Measurements from ENCODE around the gene RTCA. TPM values are rescaled to one million over a fixed set of nuclear protein-coding genes. Genes with fewer than 3 reads are reported as not detected.
A peak's percentile ranks its signal among the peaks of the same experiment; 100 is the strongest.
"Not testable (repeated sequence)": the region's sequence is repeated elsewhere in the genome, so short reads cannot be mapped to it uniquely, and the experiment has no call there.

RTCA gene
- 46.2 TPM for total RNA-seq
- long read RNA-seq, transcript RTCA-203 (11 exons, 2,535 nt) = major isoform, 24 of 30 reads
- long read RNA-seq, partial matches to known transcripts = 2 of 30 reads
- long read RNA-seq, other reads (novel, unspliced or antisense) = 2 of 30 reads

DNA sequence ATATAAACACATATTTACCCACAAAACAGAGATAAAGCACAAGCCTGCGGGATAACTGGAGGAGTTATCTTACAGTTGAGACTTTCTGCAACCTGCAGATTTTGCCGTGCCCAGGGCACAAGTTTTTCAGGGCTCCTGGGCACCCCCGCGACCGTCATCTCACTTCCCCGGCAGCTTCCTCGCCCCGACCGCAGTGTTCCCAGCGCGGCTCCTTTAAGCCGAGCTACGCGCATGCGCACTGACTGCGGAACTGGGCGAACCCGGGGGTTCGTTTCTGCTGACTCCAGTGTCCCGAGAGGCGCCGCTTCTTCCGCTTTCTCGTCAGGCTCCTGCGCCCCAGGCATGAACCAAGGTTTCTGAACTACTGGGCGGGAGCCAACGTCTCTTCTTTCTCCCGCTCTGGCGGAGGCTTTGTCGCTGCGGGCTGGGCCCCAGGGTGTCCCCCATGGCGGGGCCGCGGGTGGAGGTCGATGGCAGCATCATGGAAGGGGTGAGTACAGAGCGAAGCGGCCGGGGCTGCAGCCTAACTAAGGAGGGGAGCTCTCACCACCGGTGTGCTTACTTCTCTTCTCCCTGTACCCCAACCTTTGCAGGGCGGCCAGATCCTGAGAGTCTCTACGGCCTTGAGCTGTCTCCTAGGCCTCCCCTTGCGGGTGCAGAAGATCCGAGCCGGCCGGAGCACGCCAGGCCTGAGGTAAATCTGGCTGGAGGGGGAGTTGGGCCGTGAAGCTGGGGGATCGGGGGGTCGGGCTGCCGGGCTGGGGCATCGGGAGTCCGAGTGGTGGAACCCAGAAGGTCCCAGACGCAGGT is at the start of gene RTCA:
TSS of gene RTCA (plus strand) at position 286 of the 810 bp plus-strand sequence. CDS start at position 446, 160 bp downstream.
- DNase-seq (ENCODE audit: missing footprints) (peak; percentile 100), ATAC-seq (peak; percentile 99)
- intact Hi-C loops (cut with DNase I) = loop anchor here (5.0 kb wide), 3 partner anchors 86 to 134 kb away; partner anchors contain the start of genes CDC14A, LRRC39, SASS6 and TRMT13

DNA sequence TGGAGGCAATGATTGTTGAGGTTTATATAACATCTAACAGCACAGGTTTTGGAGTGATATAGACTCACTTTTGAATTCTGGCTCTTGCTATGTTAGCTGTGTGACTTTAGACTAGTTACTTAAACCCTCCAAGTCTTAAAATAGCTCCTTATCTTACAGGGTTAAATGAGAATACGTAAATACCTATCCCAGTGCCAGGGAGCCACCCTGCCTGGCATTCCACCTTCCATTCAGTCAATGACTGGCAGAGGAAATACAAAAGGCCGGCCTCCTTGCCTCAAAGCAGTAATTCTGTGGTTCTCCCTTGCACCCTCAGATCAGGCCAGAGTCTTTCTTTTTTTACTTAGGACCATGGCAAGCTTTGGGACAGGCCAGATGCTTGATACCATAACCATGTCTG is 48.2 kb upstream of the RTCA start:
- peak; percentile 89 for ATAC-seq
- intact Hi-C loops (cut with DNase I) = loop anchor here (5.0 kb wide), 1 partner anchor 41 kb away; the partner anchor contains the start of gene LRRC39

DNA sequence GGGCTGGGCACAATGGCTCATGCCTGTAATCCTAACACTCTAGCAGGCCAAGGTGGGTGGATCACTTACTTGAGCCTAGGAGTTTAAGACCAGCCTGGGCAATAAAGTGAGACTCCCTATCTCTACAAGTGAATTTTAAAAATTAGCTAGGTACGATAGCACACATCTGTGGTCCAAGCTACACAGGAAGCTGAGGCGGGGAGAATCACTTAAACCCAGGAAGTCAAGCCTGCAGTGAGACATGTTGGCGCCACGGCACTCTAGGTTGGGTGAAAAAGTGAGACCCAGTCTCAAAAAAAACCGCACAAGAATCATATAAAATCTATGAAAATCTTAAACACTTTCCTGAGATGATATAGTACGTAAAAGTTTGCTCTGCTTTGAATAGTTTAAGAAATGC is 46.6 kb upstream of the RTCA start:
- intact Hi-C loops (cut with DNase I) = loop anchor here (5.0 kb wide), 1 partner anchor 42 kb away; the partner anchor contains the start of gene LRRC39
- no peak for ATAC-seq
- no peak for DNase-seq (ENCODE audit: missing footprints)

More for the DNA sequence above, 48.2 kb upstream of the RTCA start:
- DNase-seq (ENCODE audit: missing footprints) = no peak

DNA sequence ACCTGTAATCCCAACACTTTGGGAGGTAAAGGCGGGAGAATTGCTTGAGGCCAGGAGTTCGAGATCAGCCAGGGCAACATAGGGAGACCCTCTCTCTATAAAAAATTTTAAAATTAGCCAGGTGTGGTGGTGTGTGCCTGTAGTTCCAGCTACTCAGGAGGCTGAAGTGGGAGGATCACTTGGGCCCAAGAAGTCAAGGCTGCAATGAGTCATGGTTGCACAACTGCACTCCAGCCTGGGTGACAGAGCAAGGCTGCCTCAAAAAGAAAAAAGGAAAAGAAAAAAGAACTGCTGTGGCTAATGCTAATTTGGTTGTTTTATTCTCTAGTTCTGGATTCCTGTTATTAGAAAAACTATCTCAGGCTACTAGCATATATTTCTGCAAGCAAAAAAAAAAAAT is 46.1 kb upstream of the RTCA start:
- DNase-seq (ENCODE audit: missing footprints) (no peak), ATAC-seq (no peak)
- intact Hi-C loops (cut with DNase I) = loop anchor here (5.0 kb wide), 1 partner anchor 43 kb away; the partner anchor contains the start of gene LRRC39

DNA sequence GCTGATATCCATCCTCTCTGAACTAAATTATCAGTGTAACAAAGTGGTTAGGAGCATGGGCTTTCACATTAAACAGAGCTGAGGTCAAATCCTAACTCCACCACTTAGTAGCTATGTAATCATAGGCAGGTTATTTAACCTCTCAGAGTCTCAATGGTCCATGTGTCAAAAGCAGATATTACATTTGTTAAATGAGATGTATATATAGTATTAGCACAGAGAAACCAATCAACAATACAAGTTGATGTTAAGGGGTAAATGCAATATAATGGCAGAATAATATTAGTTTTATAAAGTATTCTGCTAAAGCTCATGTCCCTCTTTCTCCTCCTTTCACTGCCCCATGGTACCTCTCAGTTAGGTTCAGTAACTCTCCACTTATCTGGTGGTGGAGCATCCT is 43.6 kb upstream of the RTCA start:
- DNase-seq (ENCODE audit: missing footprints) = no peak
- ATAC-seq = no peak
- intact Hi-C loops (cut with DNase I) = no loop called here

DNA sequence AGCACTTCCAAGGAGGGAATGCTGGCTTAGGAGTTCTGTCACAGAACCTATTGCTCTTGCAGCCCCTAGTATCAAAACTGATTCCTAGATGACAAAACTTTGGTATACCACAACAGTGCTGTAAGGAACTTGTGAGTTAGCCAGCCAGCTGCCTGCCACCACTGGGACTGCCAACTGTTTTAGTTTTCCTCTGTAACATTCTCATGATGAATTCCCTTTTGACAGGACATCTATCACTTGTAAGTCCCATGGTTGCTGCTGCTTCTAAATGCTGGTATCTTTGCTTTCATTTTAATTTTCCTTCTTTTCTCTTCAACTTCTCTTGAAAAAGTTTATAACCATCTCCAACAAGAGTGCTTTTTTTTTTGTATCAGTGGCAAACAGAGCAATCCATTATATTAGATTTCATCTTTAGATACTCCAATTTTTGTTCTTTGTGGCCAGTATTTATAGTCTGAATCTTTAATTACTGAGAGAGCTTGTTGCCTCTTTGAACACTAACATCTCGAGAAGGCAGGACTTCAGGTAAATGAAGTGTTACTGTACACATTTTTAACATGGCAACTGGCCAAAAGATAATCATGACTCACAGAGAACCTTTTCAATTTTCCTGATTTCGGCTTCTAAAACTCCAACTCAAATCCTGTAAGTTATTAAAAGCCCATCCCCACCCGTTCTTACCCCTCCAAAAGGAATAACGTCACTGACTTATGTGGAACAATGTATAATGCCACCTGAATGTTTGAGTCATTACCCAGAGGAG is 36.2 kb upstream of the RTCA start:
- intact Hi-C loops (cut with DNase I) = no loop called here
- DNase-seq (ENCODE audit: missing footprints) (no peak), ATAC-seq (peak; percentile 37)

DNA sequence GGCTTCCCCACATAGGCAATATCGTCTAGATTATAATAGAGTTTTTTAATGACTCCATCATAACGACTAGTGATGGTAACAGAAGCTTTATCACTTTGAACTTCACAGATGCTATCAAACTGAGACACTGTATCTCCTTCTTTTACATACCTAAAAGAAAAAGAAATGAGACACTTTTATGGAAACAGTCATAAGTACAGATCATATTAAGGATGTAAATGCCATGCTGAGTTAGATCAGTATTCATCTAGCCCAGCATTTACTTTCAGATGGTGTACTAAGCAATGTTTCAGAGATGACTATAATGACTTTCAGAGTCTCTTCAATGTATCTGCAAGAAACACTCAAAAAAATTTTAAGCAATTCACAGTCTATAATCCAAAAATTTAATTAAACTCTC is 35.3 kb upstream of the RTCA start:
- DNase-seq (ENCODE audit: missing footprints) (no peak), ATAC-seq (no peak)
- intact Hi-C loops (cut with DNase I) = no loop called here

DNA sequence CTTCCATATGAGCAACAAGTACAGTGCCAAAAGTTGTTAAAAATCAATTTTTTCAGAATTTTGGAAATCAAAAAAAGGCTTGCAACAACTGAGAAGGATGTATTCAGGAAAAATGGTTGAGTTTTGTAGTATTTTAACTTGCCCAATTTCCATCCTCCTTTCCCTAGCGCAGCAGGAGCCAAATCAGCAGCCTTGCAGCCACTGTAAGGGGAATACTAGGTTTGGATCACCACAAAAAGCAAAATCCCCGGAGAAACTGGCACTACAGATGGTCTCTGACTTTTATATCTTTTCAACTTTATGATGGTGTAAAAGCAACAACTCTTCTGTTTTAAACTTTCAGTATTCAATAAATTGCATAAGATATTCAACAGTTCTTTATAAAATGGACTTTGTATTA is 34.3 kb upstream of the RTCA start:
- intact Hi-C loops (cut with DNase I) = no loop called here
- DNase-seq (ENCODE audit: missing footprints) (no peak), ATAC-seq (no peak)

DNA sequence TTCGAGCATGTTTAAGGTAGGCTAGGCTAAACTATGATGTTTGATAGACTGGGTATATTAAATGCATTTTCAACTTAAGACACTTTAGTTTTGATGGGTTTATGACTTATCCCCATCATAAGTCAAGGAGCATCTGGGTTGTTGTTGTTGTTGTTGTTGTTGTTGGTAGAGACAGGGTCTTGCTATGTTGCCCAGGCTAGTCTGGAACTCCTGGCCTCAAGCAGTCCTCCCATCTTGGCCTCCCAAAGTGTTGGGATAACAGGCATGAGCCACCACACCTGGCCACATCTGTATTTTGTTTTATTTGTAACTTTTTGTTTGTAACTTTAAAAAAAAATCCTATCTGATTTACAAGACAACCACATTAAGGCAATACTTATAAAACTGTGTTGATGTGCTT is 33.9 kb upstream of the RTCA start:
- ATAC-seq (no peak), DNase-seq (ENCODE audit: missing footprints) (no peak)
- intact Hi-C loops (cut with DNase I) = no loop called here

DNA sequence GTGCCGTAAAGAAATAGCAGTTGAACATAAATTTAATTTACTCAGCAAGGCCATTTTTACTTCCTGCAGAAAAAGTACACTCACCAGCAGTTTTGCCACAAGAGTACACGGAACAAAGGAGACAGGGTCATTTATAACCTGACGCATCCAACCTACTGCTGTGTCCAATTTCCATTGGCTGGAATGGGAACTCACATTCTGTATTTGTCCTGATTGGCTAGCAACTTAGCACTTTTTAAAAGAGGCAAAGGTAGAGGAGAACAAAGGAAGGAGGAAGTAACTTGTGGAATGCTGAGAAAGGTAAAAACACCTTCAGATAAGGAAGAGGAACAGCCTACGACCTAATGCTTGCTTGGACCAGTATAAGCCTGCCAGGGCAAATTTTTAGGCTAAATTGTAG is 32.5 kb upstream of the RTCA start:
- DNase-seq (ENCODE audit: missing footprints); intact Hi-C loops (cut with DNase I); ATAC-seq: not testable (repeated sequence)

DNA sequence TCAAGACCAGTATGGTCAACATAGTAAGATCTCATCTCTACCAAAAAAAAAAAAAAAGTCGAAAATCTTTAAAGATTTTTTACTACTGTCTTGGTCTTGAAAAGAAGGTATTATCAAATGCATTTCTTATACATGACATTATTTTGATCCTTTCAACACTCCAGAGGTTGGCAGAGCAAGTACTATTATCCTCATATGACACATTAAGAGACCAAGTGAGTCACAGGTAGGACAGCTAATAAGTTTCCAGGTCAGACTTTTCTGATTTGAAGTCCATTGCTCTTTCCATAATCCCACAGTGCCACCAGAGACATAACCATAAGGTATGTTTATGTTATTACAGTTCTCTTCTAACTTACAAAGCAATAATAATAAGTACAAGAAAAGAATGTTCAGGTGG is 31.6 kb upstream of the RTCA start:
- intact Hi-C loops (cut with DNase I) = no loop called here
- DNase-seq (ENCODE audit: missing footprints) = no peak
- no peak for ATAC-seq

DNA sequence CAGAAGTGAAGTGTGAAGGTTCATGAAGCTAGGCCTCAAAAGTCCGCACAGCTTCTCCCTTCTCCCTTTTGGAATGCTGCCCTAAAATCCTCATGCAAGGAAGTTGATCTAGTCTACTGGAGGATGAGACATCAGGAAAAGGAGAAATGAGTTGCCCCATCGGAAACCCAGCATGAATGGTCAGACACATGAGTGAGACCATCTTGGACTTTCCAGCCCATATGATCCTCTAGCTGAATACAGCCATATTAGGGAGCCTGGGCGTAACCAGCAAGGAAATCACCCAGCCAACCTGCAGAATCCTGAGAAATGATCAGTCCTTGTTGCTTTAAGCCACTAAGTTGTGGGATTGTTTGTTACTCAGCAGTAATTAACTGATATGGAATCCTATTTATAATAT is 28.9 kb upstream of the RTCA start:
- intact Hi-C loops (cut with DNase I) = no loop called here
- DNase-seq (ENCODE audit: missing footprints) = no peak
- ATAC-seq = no peak

DNA sequence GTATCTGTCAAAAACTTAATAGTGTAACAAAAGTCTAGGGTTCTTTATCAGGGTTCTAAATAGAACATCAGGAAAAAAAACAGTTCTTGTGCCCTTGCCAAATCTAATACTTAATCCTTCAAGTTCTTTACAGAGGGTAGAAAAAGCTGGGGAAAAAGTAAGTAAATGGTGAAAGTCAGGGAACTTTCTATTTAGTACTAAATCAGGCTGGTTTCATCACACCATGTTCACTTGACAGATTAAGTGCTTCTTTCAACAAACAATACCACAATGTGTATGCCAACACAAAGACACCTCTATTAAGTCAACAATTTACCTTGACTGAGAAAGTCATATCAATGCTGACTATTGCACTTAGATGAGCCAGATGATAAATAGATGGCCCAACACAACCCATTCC is 26.1 kb upstream of the RTCA start:
- intact Hi-C loops (cut with DNase I) = no loop called here
- DNase-seq (ENCODE audit: missing footprints) = no peak

DNA sequence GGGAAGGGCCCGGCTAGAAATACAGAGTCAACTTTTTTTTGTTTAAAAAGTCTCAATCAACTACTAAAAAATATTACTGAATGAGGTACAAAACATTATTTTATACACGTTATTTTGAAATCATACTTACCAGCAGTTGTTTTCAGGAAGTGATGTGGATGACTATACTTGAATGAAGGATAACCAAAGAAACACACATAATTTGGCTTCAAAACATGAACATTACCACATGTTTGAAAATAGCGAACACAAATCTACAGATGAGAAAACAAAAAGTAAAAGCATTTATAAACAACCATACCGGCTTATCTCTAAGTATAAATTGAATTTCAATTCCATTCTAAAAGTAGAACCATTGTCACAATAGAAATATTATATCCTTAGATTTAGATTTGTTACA is 25.4 kb upstream of the RTCA start:
- intact Hi-C loops (cut with DNase I) = no loop called here
- DNase-seq (ENCODE audit: missing footprints) = no peak
- no peak for ATAC-seq

More for the DNA sequence above, 26.1 kb upstream of the RTCA start:
- no peak for ATAC-seq

DNA sequence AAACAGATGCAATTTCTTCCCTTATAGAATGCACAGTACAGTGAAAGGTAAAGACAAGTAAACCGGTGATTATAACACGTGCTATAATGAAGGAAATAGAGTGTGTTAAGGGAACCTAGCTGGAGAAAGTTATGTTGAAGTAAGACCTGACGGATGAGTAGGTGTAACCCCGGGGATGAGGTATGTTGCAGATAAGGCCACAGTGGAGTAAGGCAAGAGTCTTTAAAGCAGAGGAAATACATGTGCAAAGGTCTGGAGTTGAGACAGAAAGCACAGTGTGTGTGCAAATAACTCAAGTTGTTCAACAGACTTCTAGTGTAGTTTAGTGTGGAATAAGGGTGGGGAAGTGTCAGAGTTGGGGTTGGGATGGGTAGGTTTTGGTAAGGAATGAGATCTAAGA is 19.3 kb upstream of the RTCA start:
- no peak for DNase-seq (ENCODE audit: missing footprints)
- ATAC-seq = no peak
- intact Hi-C loops (cut with DNase I) = no loop called here

DNA sequence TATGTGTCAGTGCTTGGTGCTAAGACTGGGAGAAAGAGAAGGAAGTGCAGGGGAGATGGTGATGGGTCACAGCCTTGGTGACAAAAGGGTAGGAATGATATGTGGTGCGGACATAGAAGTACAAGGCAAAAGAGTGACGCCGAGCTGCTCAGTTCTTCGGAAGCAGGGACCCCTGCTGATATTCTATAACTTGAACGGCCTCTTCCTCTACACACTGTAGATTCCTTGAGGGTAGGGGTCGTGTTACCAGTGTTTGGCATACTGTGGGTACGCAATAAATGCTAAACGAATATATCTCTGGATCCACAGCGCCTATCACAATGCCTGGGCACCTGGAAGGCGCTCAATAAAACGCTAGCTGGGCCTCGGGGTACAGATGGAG is 16.9 kb upstream of the RTCA start:
- DNase-seq (ENCODE audit: missing footprints) (no peak), ATAC-seq (no peak)
- intact Hi-C loops (cut with DNase I) = no loop called here

DNA sequence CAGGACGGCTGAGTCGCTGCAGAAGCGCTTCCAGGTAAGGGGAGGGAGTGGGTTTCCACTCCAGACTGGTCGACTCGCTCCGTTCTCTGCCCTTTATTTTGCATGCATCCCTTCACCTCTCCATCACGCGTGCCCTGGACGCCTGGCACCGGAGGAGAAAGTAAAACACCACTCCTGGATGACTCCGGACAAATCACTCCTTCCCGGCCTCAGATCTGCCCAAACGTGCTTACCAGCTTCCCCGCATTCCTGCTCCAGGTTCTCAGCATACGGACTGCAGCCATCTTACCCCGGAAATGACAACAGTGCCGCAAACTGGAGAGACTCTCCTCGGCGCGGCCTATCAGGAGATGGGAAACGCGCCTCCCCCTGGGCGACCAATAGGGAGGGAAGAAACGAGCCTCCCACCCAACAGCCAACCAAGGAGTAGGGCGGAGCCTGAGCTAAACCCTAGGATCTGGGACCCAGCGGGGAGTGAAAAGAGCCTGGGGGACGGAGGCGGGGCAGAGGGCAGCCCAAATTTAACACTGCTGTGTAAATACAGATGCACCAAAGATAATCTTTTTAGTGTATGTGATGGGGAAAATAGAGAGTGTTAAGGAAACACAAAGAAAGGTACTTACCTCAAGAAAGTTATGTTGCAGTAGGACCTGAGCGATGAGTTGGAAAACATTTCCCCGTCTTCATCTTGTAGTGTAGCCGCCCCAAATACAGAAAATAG is 16.3 kb upstream of the RTCA start, which contains the start of gene DBT:
TSS of gene DBT (minus strand) at position 298 of the 721 bp plus-strand sequence. CDS start at position 284, 14 bp downstream.
- intact Hi-C loops (cut with DNase I) = no loop called here
- peak; percentile 95 for DNase-seq (ENCODE audit: missing footprints)
- peak; percentile 100 for ATAC-seq

DNA sequence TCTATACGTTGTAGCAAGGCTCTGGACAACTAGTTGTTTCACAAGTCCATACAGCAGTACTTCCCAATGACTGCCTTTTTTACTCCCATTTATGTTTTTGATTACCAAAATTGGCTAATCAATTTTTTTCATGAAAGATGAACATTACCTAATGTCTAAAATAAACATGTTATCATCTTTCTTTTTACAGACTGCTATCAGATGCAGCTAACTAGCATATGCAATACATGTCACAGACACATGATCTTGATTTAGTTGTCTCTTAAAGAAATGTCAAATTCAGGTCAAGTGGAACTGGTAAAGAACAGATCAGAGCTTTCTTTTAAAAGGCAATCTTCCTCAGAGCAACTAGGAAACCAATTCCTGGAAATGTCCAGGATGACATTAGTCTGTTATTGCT is 15.8 kb upstream of the RTCA start:
- ATAC-seq (no peak), DNase-seq (ENCODE audit: missing footprints) (no peak)
- intact Hi-C loops (cut with DNase I) = no loop called here

DNA sequence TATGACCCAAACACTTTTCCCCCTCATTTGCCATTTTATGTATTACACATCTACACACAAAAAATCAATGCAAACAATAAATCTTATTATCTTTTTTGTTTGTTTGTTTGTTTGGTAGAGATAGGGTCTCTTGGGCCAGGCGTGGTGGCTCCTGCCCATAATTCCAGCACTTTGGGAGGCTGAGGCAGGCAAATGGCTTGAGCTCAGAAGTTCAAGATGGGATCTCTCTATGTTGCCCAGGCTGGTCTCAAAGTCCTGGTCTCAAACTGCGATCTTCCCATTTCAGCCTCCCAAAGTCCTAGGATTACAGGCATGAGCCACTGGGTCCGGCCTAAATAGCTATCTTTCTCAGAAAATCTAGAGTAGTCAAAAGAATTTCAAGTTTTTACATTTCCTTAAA is 15.2 kb upstream of the RTCA start:
- DNase-seq (ENCODE audit: missing footprints) (no peak), ATAC-seq (no peak)
- intact Hi-C loops (cut with DNase I) = no loop called here
